Trophoblast cell (in vitro differentiated cells and primary cell): ENCODE measurements around the gene AKAP6.

Source experiments
- DNase-seq, 2 donors: peaks; one replicate each; pipeline ENCODE4 v3.0.0-alpha.2; 2016
- H2AFZ ChIP-seq: 2 replicates; pipeline ENCODE4 v1.6.1; 2013; ENCODE audit warnings: low read length, moderate library complexity, mild to moderate bottlenecking; ENCODE audit not compliant: insufficient read depth, poor library complexity
- H2AK5ac ChIP-seq: 2 replicates; pipeline ENCODE4 v1.6.1; 2013; ENCODE audit warnings: mild to moderate bottlenecking, low read length
- H2BK120ac ChIP-seq: 2 replicates; pipeline ENCODE4 v1.6.1; 2013; ENCODE audit warnings: low read length, mild to moderate bottlenecking, moderate library complexity; ENCODE audit not compliant: insufficient read depth, poor library complexity
- H2BK12ac ChIP-seq: 2 replicates; pipeline ENCODE4 v1.6.1; 2013; ENCODE audit warnings: mild to moderate bottlenecking, low read length, moderate library complexity
- H2BK5ac ChIP-seq: 2 replicates; pipeline ENCODE4 v1.6.1; 2013; ENCODE audit warnings: low read length, low read depth, moderate library complexity, mild to moderate bottlenecking; ENCODE audit not compliant: poor library complexity
- H3K14ac ChIP-seq: 2 replicates; pipeline ENCODE4 v1.6.1; 2013; ENCODE audit warnings: mild to moderate bottlenecking, low read length
- H3K18ac ChIP-seq: 2 replicates; pipeline ENCODE4 v1.6.1; 2013; ENCODE audit warnings: mild to moderate bottlenecking, low read length
- H3K23ac ChIP-seq: 2 replicates; pipeline ENCODE4 v1.6.1; 2013; ENCODE audit warnings: low read length
- H3K27ac ChIP-seq: 2 replicates; pipeline ENCODE4 v1.5.1; 2013; ENCODE audit warnings: low read depth, mild to moderate bottlenecking, inconsistent platforms, low read length, moderate library complexity
- H3K27me3 ChIP-seq: 2 replicates; pipeline ENCODE4 v1.6.1; 2013; ENCODE audit warnings: inconsistent platforms, mild to moderate bottlenecking, low read length, moderate library complexity; ENCODE audit not compliant: insufficient read depth
- H3K36me3 ChIP-seq, 2 experiments: 1 replicate in 1 of 2; 2 replicates in 1 of 2; pipeline ENCODE4 v1.6.1; 2013; ENCODE audit warnings: low read length in 2 of 2, mild to moderate bottlenecking in 2 of 2, moderate library complexity in 1 of 2; ENCODE audit not compliant: insufficient read depth in 2 of 2, control insufficient read depth in 1 of 2
- H3K4ac ChIP-seq: 2 replicates; pipeline ENCODE4 v1.6.1; 2013; ENCODE audit warnings: low read depth, mild to moderate bottlenecking, low read length, moderate library complexity
- H3K4me1 ChIP-seq, 2 experiments: 1 replicate in 1 of 2; 2 replicates in 1 of 2; pipeline ENCODE4 v1.6.1; 2013; ENCODE audit warnings: low read length in 2 of 2, mild to moderate bottlenecking in 2 of 2, moderate library complexity in 1 of 2; ENCODE audit not compliant: insufficient read depth in 2 of 2, control insufficient read depth in 1 of 2
- H3K4me2 ChIP-seq: 2 replicates; pipeline ENCODE4 v1.6.1; 2013; ENCODE audit warnings: inconsistent platforms, mild to moderate bottlenecking, low read length, moderate library complexity
- H3K4me3 ChIP-seq: 2 replicates; pipeline ENCODE4 v1.5.1; 2013; ENCODE audit warnings: mild to moderate bottlenecking, low read depth, low read length, inconsistent platforms
- H3K79me1 ChIP-seq: one replicate; pipeline ENCODE4 v1.6.1; 2013; ENCODE audit warnings: low read length
- H3K79me2 ChIP-seq: 2 replicates; pipeline ENCODE4 v1.6.1; 2013; ENCODE audit warnings: low read length, mild to moderate bottlenecking; ENCODE audit not compliant: control insufficient read depth, insufficient read depth, poor library complexity
- H3K9ac ChIP-seq: 2 replicates; pipeline ENCODE4 v1.6.1; 2013; ENCODE audit warnings: mild to moderate bottlenecking, low read length
- H3K9me3 ChIP-seq: 2 replicates; pipeline ENCODE4 v1.6.1; 2013; ENCODE audit warnings: low read depth, mild to moderate bottlenecking, control low read depth, inconsistent platforms, low read length; ENCODE audit not compliant: insufficient read depth
- H4K12ac ChIP-seq: 2 replicates; pipeline ENCODE4 v1.6.1; 2013; ENCODE audit warnings: low read depth, mild to moderate bottlenecking, low read length, moderate library complexity
- H4K8ac ChIP-seq: 2 replicates; pipeline ENCODE4 v1.6.1; 2013; ENCODE audit warnings: low read depth, mild to moderate bottlenecking, low read length, moderate library complexity
- H4K91ac ChIP-seq: one replicate; pipeline ENCODE4 v1.6.1; 2013; ENCODE audit warnings: low read depth, mild to moderate bottlenecking, low read length, moderate library complexity
- WGBS: extraction: QIAGEN DNeasy Blood & Tissue Kit; methylation state at CpG from one replicate; pipeline ENCODE4 v1.1.7; 2013; ENCODE audit warnings: missing lambda C conversion rate; ENCODE audit not compliant: insufficient read length, insufficient coverage; ENCODE audit errors: extremely low coverage; 5-methylcytosine and 5-hydroxymethylcytosine counted together

The AKAP6 gene

DNA sequence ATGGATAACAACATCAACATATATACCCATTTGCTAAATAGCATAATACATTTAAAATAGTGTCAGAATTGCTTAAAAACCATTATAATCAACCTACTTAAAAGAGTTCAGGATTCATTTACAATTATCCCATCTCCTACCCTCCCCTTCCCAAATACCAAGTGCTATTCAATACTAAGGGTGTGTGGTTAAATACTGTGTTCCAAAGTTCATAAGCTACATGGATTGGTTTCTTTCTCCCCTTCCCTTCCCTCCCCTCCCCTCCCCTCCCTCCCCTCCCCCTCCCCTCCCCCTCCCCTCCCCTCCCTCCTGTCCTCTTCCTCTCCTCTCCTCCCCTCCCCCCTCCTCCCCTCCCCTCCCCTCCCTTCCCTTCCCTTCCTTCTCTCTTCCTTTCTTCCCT, 512.6 kb downstream of the AKAP6 start:
- Histone ChIP-seq H2AK5ac (no peak overlapping the region), H2AFZ (no peak overlapping the region), H3K14ac (no peak overlapping the region), H3K79me1 (no peaks in the 10 kb centered on the region), H3K9me3 (no peaks in the 10 kb centered on the region), H2BK5ac (no peak overlapping the region), H4K12ac (no peak overlapping the region), H2BK120ac (no peak overlapping the region), H3K27ac (no peak overlapping the region), H3K18ac (no peak overlapping the region), H4K91ac (no peak overlapping the region), H3K9ac (no peak overlapping the region), H2BK12ac (no peak overlapping the region), H3K27me3 (no peaks in the 10 kb centered on the region), H3K4me3 (no peak overlapping the region), H3K4me1 (no peaks in the 10 kb centered on the region), H3K36me3 (no peaks in the 10 kb centered on the region), H4K8ac (no peak overlapping the region), H3K23ac (no peak overlapping the region), H3K4ac (no peak overlapping the region), H3K4me2 (no peak overlapping the region), H3K79me2 (no peaks in the 10 kb centered on the region)
- DNase-seq: no peak

DNA sequence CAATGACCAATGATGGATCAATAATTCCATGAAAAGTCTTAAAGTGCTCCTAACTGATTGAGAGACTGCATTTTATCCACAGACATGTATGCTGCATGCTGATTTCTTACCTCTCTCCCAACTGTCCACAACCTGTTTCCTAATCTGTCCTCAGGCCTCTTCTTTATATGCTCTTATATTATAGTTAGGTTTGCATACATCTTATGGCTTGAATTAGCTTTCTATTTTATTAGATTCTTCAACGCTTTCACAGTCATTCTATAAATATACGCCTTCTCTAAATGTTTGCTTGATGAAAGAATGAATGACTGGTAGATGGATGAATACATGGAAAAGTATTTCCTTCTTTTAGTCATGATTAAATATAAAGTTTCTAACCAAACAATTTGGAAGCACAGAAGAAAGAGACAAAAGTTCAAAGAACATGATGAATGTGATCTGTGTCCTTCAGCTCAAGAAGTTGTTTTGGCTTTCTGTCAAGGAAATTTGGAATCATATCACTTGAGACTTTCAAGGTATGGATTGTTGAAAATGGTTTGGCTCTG, 517.8 kb downstream of the AKAP6 start:
- no peaks in the 10 kb centered on the region for H3K27me3 ChIP-seq
- H2BK12ac ChIP-seq: no peak overlapping the region
- no peak overlapping the region for H4K12ac ChIP-seq
- no peak overlapping the region for H2AFZ ChIP-seq
- no peaks in the 10 kb centered on the region for H3K36me3 ChIP-seq
- H3K4me2 ChIP-seq: no peak overlapping the region
- H2BK120ac ChIP-seq: no peak overlapping the region
- H3K23ac ChIP-seq: no peak overlapping the region
- no peak overlapping the region for H2AK5ac ChIP-seq
- no peak overlapping the region for H3K4ac ChIP-seq
- no peak overlapping the region for H4K8ac ChIP-seq
- H3K4me1 ChIP-seq: no peaks in the 10 kb centered on the region
- no peak overlapping the region for H2BK5ac ChIP-seq
- no peaks in the 10 kb centered on the region for H3K79me1 ChIP-seq
- no peaks in the 10 kb centered on the region for H3K79me2 ChIP-seq
- no peaks in the 10 kb centered on the region for H3K9me3 ChIP-seq
- WGBS: no CpG with 5 or more reads among the region's 2 CpGs
- DNase-seq: no peak
- no peak overlapping the region for H3K18ac ChIP-seq
- H4K91ac ChIP-seq: no peak overlapping the region
- no peak overlapping the region for H3K9ac ChIP-seq
- no peak overlapping the region for H3K14ac ChIP-seq
- H3K27ac ChIP-seq: no peak overlapping the region
- no peak overlapping the region for H3K4me3 ChIP-seq

- no peak overlapping the region for H4K8ac ChIP-seq
- H3K4ac ChIP-seq: no peak overlapping the region
- H3K36me3 ChIP-seq: no peaks in the 10 kb centered on the region
- no peak overlapping the region for H2AFZ ChIP-seq
- H2BK12ac ChIP-seq: no peak overlapping the region
- no peak for DNase-seq
- H3K79me1 ChIP-seq: no peaks in the 10 kb centered on the region
- WGBS: no CpG with 5 or more reads among the region's 4 CpGs
- no peak overlapping the region for H2AK5ac ChIP-seq
- H3K4me1 ChIP-seq: no peaks in the 10 kb centered on the region
- H3K4me3 ChIP-seq: no peak overlapping the region
- H3K18ac ChIP-seq: no peak overlapping the region
- H3K4me2 ChIP-seq: no peak overlapping the region
- H3K9ac ChIP-seq: no peak overlapping the region
- no peaks in the 10 kb centered on the region for H3K9me3 ChIP-seq
- H3K27me3 ChIP-seq: no peaks in the 10 kb centered on the region
- no peak overlapping the region for H4K91ac ChIP-seq
- H3K79me2 ChIP-seq: no peaks in the 10 kb centered on the region
- no peak overlapping the region for H2BK5ac ChIP-seq
- H3K14ac ChIP-seq: no peak overlapping the region
- H3K23ac ChIP-seq: no peak overlapping the region
- no peak overlapping the region for H4K12ac ChIP-seq
- H2BK120ac ChIP-seq: no peak overlapping the region
- H3K27ac ChIP-seq: no peak overlapping the region
Observed at GRCh38 chr14:32847867-32848266, 518.8 kb downstream of the AKAP6 start.

DNA sequence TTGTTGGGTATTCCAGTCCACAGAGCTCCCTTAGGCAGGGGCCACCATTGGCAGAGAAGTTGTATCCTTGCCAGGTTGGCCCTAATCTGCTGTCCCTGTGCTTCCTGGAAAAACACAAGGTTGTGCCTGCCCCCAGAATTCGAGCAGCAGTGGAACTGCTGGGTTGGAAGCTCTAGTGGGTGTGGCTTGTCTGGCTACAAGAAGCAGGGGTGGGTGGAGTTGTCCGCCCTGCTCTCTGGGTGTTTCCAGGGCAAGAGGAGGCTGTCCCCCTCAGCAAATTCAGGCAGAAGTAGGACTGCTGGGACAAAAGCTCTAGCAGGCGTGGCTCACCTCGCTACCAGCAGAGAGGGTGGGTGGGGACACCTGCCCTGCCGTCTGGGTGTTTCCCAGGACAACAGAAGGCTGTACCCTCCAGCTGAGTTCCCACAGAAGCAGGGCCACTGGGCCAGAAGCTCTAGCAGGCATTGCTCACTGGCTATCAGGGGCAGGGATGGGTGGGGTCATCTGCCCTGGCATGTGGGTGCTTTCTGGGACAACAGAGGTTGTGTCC, 536.8 kb downstream of the AKAP6 start:
- H4K91ac ChIP-seq: no peak overlapping the region
- H3K14ac ChIP-seq: no peak overlapping the region
- no peak overlapping the region for H4K12ac ChIP-seq
- H3K23ac ChIP-seq: no peak overlapping the region
- no peaks in the 10 kb centered on the region for H3K36me3 ChIP-seq
- no peak overlapping the region for H3K4me3 ChIP-seq
- H3K4ac ChIP-seq: no peak overlapping the region
- H3K18ac ChIP-seq: no peak overlapping the region
- H3K27ac ChIP-seq: no peak overlapping the region
- DNase-seq: no peak
- WGBS: no CpG with 5 or more reads among the region's 5 CpGs
- no peak overlapping the region for H2AK5ac ChIP-seq
- no peak overlapping the region for H3K4me2 ChIP-seq
- no peaks in the 10 kb centered on the region for H3K79me1 ChIP-seq
- H3K9me3 ChIP-seq: no peaks in the 10 kb centered on the region
- no peak overlapping the region for H2BK120ac ChIP-seq
- H2BK5ac ChIP-seq: no peak overlapping the region
- H3K27me3 ChIP-seq: no peaks in the 10 kb centered on the region
- H2BK12ac ChIP-seq: no peak overlapping the region
- H2AFZ ChIP-seq: no peak overlapping the region
- H3K79me2 ChIP-seq: no peaks in the 10 kb centered on the region
- H3K9ac ChIP-seq: no peak overlapping the region
- H4K8ac ChIP-seq: no peak overlapping the region
- H3K4me1 ChIP-seq: no peaks in the 10 kb centered on the region
